Muscle layer of duodenum (tissue), 2 donors: ENCODE results near the gene SCAMP4.
A peak's percentile ranks its signal among the peaks of the same experiment; 100 is the strongest.

Experiments
- H3K27ac ChIP-seq: one replicate; pipeline ENCODE4 v1.7.0; 2013; ENCODE audit warnings: mild to moderate bottlenecking, low read length
- H3K27me3 ChIP-seq: one replicate; pipeline ENCODE4 v1.7.0; 2013; ENCODE audit warnings: low read depth, mild to moderate bottlenecking, control low read depth, low read length
- H3K36me3 ChIP-seq, 2 donors: one replicate each; pipeline ENCODE4 v1.7.0; 2013; ENCODE audit warnings: low read length in 2 of 2, control low read depth in 1 of 2, mild to moderate bottlenecking in 1 of 2; ENCODE audit not compliant: insufficient read depth in 2 of 2, control insufficient read depth in 1 of 2
- H3K4me1 ChIP-seq, 2 donors: one replicate each; pipeline ENCODE4 v1.7.0; 2013; ENCODE audit warnings: low read length in 2 of 2, mild to moderate bottlenecking in 2 of 2, control low read depth in 1 of 2, moderate library complexity in 1 of 2; ENCODE audit not compliant: insufficient read depth in 2 of 2, control insufficient read depth in 1 of 2
- H3K4me3 ChIP-seq, 2 donors: one replicate each; pipeline ENCODE4 v1.7.0; 2013; ENCODE audit warnings: low read length in 2 of 2, low read depth in 1 of 2, mild to moderate bottlenecking in 1 of 2
- H3K9me3 ChIP-seq, 2 donors: one replicate each; pipeline ENCODE4 v1.7.0; 2013; ENCODE audit warnings: low read length in 2 of 2, control low read depth in 1 of 2, mild to moderate bottlenecking in 1 of 2; ENCODE audit not compliant: control insufficient read depth in 1 of 2
- donor health status: healthy.

SCAMP4 gene

DNA sequence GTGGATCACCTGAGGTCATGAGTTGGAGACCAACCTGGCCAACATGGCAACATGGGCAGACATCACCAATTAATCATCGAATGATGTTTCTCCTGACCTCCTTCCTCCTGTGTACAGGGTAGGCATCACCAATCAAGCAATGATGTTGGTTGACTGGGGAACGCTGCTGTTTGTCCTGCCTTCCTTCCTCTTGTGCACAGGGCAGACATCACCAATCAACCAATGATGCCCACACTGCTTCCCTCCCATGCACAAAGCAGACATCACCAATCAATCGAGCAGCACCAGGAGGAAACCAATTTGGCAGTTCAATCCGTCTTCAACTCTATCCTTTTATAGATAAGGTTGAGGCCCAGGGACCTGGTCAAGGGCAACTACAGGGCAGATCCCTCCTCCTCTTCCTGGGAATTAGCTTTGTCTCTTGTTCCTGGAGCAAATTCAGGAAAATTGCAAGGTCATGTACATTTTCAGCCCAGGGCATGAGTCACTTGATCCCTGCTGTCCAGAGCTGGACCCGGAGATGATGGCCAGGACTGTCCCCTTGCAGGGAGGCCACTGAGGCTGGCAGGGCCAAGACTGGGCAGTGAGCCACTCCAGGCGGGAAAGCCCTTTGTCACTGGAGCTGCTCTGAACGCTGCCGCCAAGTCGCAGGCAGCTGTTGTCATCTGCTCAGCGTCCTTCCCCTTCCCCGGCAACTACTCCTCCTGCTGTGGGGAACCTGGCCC is 30.4 kb downstream of the SCAMP4 start:
- Histone ChIP-seq H3K36me3 (peaks cover 0 to 6% of the 10 kb centered on the region in 2 donors), H3K4me3 (no peak overlapping the region), H3K27ac (no peak overlapping the region), H3K27me3 (no peaks in the 10 kb centered on the region), H3K4me1 (no peaks in the 10 kb centered on the region), H3K9me3 (no peaks in the 10 kb centered on the region)

DNA sequence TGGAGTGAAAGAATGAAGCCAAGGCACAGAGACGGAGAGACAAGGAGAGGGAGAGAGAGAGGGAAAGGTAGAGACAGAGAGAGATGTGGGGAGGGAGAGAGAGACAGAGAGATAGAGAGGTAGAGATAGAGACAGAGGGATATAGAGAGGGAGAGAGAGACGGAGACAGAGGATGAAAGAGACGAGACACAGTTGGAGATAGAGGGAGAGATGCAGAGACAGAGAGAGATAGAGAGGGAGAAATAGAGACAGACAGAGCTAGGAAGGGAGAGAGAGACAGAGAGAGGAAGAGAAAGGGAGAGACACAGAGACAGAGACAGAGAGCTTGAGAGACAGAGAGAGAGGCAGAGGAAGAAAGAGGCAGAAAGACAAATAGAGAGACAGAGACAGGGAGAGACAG is 31.2 kb downstream of the SCAMP4 start:
- H3K4me1 ChIP-seq, result no peaks in the 10 kb centered on the region
- no peaks in the 10 kb centered on the region for H3K27me3 ChIP-seq
- no peaks in the 10 kb centered on the region for H3K9me3 ChIP-seq
- H3K27ac ChIP-seq, result no peak overlapping the region
- no peak overlapping the region for H3K4me3 ChIP-seq
- peaks cover 0 to 8% of the 10 kb centered on the region in 2 donors for H3K36me3 ChIP-seq

DNA sequence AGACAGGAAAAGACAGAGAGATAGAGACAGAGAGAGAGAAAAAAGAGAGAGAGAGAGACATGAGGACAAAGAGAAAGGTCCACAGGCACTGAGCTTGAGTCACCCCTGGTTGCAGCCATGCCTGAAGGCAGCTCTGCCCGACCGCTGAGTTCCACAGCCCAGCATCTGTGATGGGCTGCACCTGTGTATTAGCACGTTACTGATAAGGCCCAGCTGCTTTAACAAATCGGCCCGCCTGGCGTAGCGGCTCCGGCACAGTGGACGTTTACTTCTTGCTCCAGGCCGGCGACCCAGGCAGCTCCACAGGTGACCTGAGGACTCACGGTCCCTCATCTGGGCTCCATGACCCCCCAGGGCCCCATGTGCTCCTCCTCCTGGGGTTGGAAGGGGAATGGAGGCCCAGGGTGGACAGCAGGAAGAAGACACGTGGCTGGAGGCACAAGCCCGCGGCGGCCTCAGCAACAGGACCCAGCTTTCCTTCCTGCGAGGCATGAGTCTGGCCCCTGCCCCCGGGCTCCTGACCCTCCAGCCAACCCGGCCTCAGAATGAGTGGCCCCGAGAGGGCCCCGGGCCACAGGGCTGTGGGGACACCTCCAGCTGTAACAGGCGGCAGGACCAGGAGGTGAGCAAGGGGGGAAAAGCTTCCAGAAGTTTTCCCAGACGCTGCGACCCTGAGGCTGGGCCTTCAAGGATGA is 31.9 kb downstream of the SCAMP4 start:
- Histone ChIP-seq H3K36me3 (peaks cover 0 to 8% of the 10 kb centered on the region in 2 donors), H3K27me3 (no peaks in the 10 kb centered on the region), H3K4me1 (no peaks in the 10 kb centered on the region), H3K9me3 (no peaks in the 10 kb centered on the region), H3K27ac (no peak overlapping the region), H3K4me3 (no peak overlapping the region)

DNA sequence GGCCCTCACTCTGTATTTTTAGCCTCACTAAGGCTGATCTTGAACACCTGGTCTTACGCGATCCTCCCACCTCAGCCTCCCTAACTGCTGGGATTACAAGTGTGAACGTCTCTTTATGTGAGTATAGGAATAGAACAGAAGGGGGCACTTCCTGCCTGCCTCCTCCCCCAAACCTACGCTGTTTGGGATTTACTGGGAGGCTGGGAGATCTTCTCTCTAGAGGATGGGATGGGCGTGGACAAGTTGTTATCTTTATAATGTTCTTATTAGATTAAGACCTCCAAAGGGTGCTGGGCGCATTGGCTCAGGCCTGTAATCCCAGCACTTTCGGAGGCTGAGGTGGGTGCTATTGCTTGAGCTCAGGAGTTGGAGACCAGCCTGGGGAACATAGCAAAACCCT is 32.9 kb downstream of the SCAMP4 start:
- H3K27ac ChIP-seq, result no peak overlapping the region
- peaks cover 0 to 8% of the 10 kb centered on the region in 2 donors for H3K36me3 ChIP-seq
- H3K9me3 ChIP-seq, result no peaks in the 10 kb centered on the region
- peaks cover 3 to 9% of the 10 kb centered on the region in 2 donors for H3K4me1 ChIP-seq
- H3K27me3 ChIP-seq, result no peaks in the 10 kb centered on the region
- H3K4me3 ChIP-seq, result no peak overlapping the region

DNA sequence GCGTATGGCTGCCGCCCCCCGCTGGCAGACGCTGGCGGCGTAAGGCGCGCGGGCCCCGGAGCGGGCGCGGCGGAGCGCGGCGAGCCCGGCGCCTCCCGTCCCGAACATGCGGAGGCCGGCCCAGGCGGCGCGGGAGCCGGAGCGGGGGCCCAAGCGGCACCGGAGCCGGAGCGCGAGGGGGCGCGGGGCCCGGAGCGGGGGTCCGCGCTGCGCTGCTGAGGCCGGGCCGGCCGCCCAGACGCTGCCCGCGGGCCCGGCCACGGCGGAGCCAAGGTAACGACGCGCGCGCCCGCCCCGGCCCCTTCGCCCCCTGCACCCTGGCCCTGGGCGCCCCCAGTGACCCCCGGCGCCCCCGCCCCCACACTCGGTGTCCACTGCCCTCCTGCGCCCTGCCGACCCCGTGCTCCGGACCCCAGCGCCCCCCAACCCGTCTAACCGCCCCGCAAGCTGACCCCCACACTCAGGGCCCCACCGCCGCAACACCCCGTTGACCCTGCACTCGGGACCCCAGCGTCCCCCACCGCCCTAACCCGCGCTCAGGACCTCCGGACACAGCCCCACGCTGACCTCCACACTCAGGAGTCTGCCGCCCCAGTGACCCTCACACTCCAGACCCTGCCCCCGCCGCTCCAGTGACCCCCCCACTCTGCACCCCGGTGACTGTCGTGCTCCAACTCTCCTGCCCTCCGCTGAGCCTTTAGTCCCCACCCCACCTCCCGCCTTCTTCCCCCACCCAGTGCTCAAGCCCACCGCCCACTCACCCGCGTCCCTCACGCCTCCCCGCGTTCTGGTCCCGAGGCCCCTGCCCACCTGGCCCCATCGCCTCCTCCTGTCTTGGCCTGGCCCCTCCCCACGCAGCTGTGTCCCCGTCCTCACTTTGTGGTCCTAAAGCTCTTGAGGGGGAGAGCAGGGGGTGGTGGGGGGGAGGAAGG is 36.2 kb downstream of the SCAMP4 start, which contains the start of gene CSNK1G2:
Gene CSNK1G2 (plus strand): TSS at position 27 of the 932 bp plus-strand sequence. CDS start 28,601 bp downstream, outside the sequence.
- no peaks in the 10 kb centered on the region for H3K9me3 ChIP-seq
- H3K27me3 ChIP-seq, result no peaks in the 10 kb centered on the region
- H3K4me3 ChIP-seq, result peak within 1 kb of the TSS; percentile 79 to 83
- H3K4me1 ChIP-seq, result peaks cover 10 to 32% of the 10 kb centered on the region in 2 donors
- peak within 1 kb of the TSS; percentile 94 for H3K27ac ChIP-seq
- H3K36me3 ChIP-seq, result peaks cover 0 to 8% of the 10 kb centered on the region in 2 donors

DNA sequence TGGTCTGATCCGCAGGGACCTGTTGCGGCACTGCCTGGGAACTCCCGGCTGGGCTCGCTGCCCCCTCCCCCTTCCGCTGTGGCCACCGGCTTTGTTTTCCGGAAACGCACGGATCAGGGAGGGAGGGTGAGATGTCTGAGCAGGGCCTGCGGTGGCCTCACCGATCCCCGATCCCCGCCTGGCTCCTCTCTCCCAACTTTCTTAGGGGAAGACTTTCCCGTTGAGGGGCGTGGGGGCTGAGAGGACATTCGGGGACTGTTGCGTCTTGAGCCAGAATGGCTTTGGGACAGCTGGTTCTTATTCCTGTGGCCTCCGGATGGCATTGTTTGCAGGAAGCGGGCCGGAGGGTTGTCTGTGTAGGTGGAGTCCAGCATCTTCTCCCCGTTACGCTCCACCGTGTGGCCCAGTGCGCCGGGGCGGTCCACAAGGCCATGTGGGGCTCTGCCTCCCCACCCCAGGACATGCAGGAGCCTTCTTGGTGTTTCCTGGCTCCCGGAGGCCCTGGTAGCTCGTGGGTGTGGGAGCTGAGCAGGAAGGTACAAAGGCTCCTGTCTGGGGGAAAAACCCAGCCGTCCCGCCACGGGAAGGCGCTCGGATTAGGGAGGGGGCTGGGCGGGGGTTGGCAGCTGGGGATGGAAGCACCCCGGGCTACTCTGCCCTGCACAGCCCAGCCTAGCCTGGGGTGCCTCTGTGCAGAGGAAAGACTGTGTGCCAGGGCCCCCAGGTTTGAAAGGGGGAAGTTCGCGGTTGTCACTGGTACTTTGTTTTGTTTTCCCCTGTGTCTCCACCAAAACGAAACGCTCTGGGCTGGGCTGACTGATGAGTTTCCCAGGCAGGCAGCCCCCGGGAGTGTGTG is 37.1 kb downstream of the SCAMP4 start:
- H3K9me3 ChIP-seq, result no peaks in the 10 kb centered on the region
- H3K27me3 ChIP-seq, result no peaks in the 10 kb centered on the region
- peaks cover 10 to 32% of the 10 kb centered on the region in 2 donors for H3K4me1 ChIP-seq
- peak overlapping the region; percentile 79 to 83 for H3K4me3 ChIP-seq
- H3K27ac ChIP-seq, result peak overlapping the region; percentile 80
- peaks cover 0 to 8% of the 10 kb centered on the region in 2 donors for H3K36me3 ChIP-seq

DNA sequence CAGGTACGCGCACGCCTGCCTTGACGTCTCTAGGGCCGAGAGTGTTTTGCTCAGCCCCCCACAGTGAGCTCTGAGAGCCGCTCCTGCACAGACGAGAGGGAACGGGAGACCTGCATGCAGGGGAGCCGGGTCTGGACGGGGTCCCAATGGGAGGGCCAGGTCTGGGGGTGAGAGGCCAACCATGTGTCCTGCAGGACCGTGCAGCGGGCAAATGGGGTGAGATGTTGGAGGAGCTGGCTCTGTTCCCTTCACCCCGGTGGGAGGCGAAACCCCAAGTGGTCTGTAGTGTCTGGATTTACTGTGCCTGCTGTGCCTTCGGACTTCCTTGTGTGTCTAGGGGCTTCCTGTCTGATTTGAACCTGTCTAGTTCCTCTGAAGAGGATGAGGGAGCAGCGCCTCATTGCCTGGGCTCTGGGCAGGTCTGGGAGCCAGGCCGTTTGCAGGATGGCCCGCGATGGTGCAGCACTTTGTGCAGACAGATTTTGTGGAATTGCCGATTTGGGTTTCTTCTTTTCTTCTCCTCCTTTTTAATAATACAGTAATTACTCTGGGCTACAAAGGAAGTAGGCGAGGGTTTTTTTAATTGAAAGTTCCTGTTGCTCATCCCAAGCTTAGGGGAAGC is 37.8 kb downstream of the SCAMP4 start:
- Histone ChIP-seq H3K9me3 (no peaks in the 10 kb centered on the region), H3K4me1 (peaks cover 10 to 32% of the 10 kb centered on the region in 2 donors)

DNA sequence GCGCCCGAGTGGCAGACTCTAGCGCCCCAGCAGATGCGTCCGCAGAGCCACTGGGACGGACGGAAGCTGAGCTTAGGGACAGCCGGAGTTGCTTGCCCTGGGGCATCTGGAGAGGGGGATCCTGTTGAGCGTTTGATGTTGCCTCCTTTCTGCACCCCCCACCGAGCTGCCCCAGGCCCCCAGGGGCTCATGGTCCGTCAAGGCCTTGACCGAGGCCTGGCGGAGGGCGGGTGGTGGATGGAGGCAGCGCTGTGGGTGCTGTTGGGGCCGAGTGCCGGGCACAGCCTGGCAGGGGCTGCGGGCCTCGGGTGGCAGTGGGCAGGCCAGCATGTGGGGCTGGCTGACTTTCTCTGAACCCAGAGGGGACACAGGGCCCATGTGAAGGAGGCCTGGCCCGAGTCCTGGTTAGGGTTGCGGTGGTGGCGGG is 38.5 kb downstream of the SCAMP4 start:
- Histone ChIP-seq H3K27ac (no peak overlapping the region), H3K36me3 (peaks cover 0 to 8% of the 10 kb centered on the region in 2 donors), H3K4me3 (no peak overlapping the region), H3K9me3 (no peaks in the 10 kb centered on the region), H3K27me3 (no peaks in the 10 kb centered on the region), H3K4me1 (peaks cover 10 to 32% of the 10 kb centered on the region in 2 donors)

More for the DNA sequence above, 37.8 kb downstream of the SCAMP4 start:
- H3K4me3 ChIP-seq, result peak overlapping the region; percentile 79 to 83
- no peak overlapping the region for H3K27ac ChIP-seq
- H3K36me3 ChIP-seq, result peaks cover 0 to 8% of the 10 kb centered on the region in 2 donors
- no peaks in the 10 kb centered on the region for H3K27me3 ChIP-seq

DNA sequence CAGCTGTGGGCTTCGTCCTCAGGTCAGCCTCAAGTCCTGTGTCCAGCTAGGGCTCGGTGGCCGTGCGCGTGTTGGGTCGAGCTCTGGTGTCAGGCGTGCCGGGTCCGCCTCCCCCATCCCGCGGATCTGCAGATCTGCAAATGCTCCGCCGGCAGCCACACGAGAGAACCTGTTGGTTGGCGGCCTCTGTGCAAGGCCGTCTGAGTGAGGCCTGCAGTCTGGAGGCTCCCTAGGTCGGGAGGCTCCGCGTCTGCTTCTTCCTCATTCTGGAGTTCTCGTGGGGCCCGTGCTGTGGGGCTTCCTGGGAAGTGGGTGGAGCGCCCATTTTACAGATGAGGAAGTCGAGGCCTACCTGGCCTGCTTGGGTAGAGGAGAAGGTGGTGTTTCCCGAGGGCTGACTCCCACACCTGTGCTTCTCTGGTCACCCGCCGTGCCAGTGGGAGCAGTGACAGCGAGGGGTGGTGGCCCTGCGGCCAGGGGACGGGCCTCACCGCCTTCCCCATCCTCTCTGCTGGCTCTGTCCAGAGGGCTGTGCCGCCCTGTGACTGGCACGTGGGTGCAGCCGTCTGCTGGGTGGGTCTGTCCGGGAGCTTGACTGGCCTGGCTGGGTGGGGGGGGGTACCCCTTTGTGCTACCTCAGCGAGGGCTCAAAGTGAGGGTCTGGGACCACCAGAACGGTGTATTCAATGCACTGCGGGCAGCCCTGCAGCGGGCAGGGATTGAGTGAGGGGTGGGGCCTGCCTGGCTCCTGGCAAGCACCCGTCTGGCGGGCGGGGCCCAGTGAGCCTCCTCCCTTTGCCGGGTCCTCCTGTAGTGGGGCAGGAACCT is 39.1 kb downstream of the SCAMP4 start:
- no peak overlapping the region for H3K4me3 ChIP-seq
- no peaks in the 10 kb centered on the region for H3K27me3 ChIP-seq
- peaks cover 0 to 8% of the 10 kb centered on the region in 2 donors for H3K36me3 ChIP-seq
- peaks cover 10 to 32% of the 10 kb centered on the region in 2 donors for H3K4me1 ChIP-seq
- H3K9me3 ChIP-seq, result no peaks in the 10 kb centered on the region
- no peak overlapping the region for H3K27ac ChIP-seq
